Measurements from ENCODE around the gene GNRH2. TPM values are rescaled to one million over a fixed set of nuclear protein-coding genes. Genes with fewer than 3 reads are reported as not detected.

Gene GNRH2
- total and polyA plus RNA-seq, 10 of the 15 experiments (the other 5 are each of a cell fraction or from before 2014, with no cell fraction given) = 0.12 to 0.85 (median 0.31) TPM; not detected in 7

GRCh38 chr20:3013771-3014170 is 29.7 kb upstream of the GNRH2 start (continued):
- TF ChIP-seq CEBPB (IDR thresholded peaks at IDR 0.05; ENCODE audit: borderline replicate concordance in 1 of 2, low read depth in 2 of 2, low read length in 2 of 2) = no peak

- CTCF ChIA-PET = interaction anchor here (1.3 kb wide), 1 partner anchor 13 kb away, joined by 6 read pairs; no protein-coding TSS in a partner anchor
- intact Hi-C loops (cut with micrococcal nuclease; ENCODE audit: unreplicated experiment) = no loop called here
- H3K9me3 ChIP-seq (replicated peaks; ENCODE audit: control insufficient read depth, insufficient read depth, low read length) = no peaks in the 10 kb centered on the region
Measured at GRCh38 chr20:3014179-3014578, 29.2 kb upstream of the GNRH2 start.

More at GRCh38 chr20:3014179-3014578, 29.2 kb upstream of the GNRH2 start:
- WGBS (ENCODE audit: insufficient coverage, insufficient replicate concordance, low lambda C conversion rate, missing lambda C conversion rate) = 88% methylated on average over 7 of the region's 7 CpGs
- in situ Hi-C loops (cut with MboI) = no loop called here
- Histone ChIP-seq H3K27ac (ENCODE audit: control insufficient read depth, insufficient read depth) (no peak overlapping the region), H4K20me1 (ENCODE audit: control insufficient read depth, insufficient read depth) (no peaks in the 10 kb centered on the region), H3K9ac (ENCODE audit: control insufficient read depth, insufficient read depth, low read length) (no peak overlapping the region), H3K27me3 (replicated peaks in 1 of 2; ENCODE audit: control insufficient read depth in 2 of 2, insufficient read depth in 2 of 2, low read length in 1 of 2) (no peaks in the 10 kb centered on the region), H3K79me2 (ENCODE audit: control insufficient read depth, insufficient read depth, low read length) (no peaks in the 10 kb centered on the region), H3K36me3 (ENCODE audit: control insufficient read depth in 2 of 2, insufficient read depth in 2 of 2, low read length in 1 of 2) (peaks cover 0 to 13% of the 10 kb centered on the region in 2 experiments), H3K4me1 (ENCODE audit: control insufficient read depth, insufficient read depth, low read length) (no peaks in the 10 kb centered on the region), H3K4me3 (no peak overlapping the region), H2AFZ (ENCODE audit: control insufficient read depth, low read depth, low read length) (no peak overlapping the region), H3K4me2 (ENCODE audit: control insufficient read depth, insufficient read depth) (no peak overlapping the region)
- DNase-seq (ENCODE audit: low read depth, low spot score) (no peak), FAIRE-seq (no peak), ATAC-seq (no peak)
- no TSS peak for BruUV-seq (replicated peaks)
- no peak for TF ChIP-seq KDM1A (IDR thresholded peaks at IDR 0.05; ENCODE audit: borderline replicate concordance)
- TF ChIP-seq CREM (IDR thresholded peaks at IDR 0.05; ENCODE audit: low read depth) = no peak
- TF ChIP-seq ZNF384 (IDR thresholded peaks at IDR 0.05; ENCODE audit: borderline replicate concordance, low read depth, low read length) = no peak
- no peak for TF ChIP-seq ZNF622 (IDR thresholded peaks at IDR 0.05)
- TF ChIP-seq CEBPB (IDR thresholded peaks at IDR 0.05; ENCODE audit: borderline replicate concordance in 1 of 2, low read depth in 2 of 2, low read length in 2 of 2) = no peak
- no peak for TF ChIP-seq SUPT20H (IDR thresholded peaks at IDR 0.05; ENCODE audit: borderline replicate concordance, control insufficient read depth, low read depth, low read length)
- TF ChIP-seq NFXL1 (IDR thresholded peaks at IDR 0.05; ENCODE audit: borderline replicate concordance) = no peak
- no peak for TF ChIP-seq HDAC2 (IDR thresholded peaks at IDR 0.05)
- no peak for TF ChIP-seq IRF4 (IDR thresholded peaks at IDR 0.05; ENCODE audit: low read depth, low read length)
- TF ChIP-seq RELB (IDR thresholded peaks at IDR 0.05; ENCODE audit: low read depth) = no peak
- SMC1A ChIA-PET (ENCODE audit: uncharacterized antibody, unreplicated experiment) = interaction anchor here (0.7 kb wide), 1 partner anchor 52 kb away, joined by 3 read pairs; no protein-coding TSS in a partner anchor
- RAD21 ChIA-PET (ENCODE audit: unreplicated experiment) = no interaction called here
- POLR2A ChIA-PET = interaction anchor here (0.6 kb wide), 1 partner anchor 880 kb away, joined by 4 read pairs; no protein-coding TSS in a partner anchor

Data from GM12878 (cell line).